ENCODE measurements around the gene RIMS1.

The RIMS1 gene

GRCh38 chr6:72132851-72133250 lies 246.5 kb downstream of the RIMS1 start:
- Histone ChIP-seq H3K4me1 (ENCODE audit: insufficient read depth, low read length, severe bottlenecking) (no peaks in the 10 kb centered on the region), H3K4me2 (ENCODE audit: low read length) (no peak overlapping the region), H3K4me3 (ENCODE audit: low read depth, low read length, poor library complexity, severe bottlenecking) (no peak overlapping the region), H4K20me1 (ENCODE audit: insufficient read depth, low read length) (no peaks in the 10 kb centered on the region), H3K79me2 (ENCODE audit: insufficient read depth, low read length) (no peaks in the 10 kb centered on the region), H3K27me3 (ENCODE audit: insufficient read depth, low read length) (no peaks in the 10 kb centered on the region), H3K27ac (ENCODE audit: low read depth, low read length, poor library complexity, severe bottlenecking) (no peak overlapping the region), H3F3A (ENCODE audit: insufficient read depth, low read length) (no peaks in the 10 kb centered on the region), H3K9ac (ENCODE audit: low read length) (no peak overlapping the region), H2AFZ (ENCODE audit: low read length) (no peak overlapping the region), H3K36me3 (ENCODE audit: insufficient read depth, low read length) (no peaks in the 10 kb centered on the region), H3K9me2 (ENCODE audit: low read depth, low read length) (no peaks in the 10 kb centered on the region), H3K9me3 (ENCODE audit: low read length) (no peaks in the 10 kb centered on the region)
- TF ChIP-seq, protein P1, sequence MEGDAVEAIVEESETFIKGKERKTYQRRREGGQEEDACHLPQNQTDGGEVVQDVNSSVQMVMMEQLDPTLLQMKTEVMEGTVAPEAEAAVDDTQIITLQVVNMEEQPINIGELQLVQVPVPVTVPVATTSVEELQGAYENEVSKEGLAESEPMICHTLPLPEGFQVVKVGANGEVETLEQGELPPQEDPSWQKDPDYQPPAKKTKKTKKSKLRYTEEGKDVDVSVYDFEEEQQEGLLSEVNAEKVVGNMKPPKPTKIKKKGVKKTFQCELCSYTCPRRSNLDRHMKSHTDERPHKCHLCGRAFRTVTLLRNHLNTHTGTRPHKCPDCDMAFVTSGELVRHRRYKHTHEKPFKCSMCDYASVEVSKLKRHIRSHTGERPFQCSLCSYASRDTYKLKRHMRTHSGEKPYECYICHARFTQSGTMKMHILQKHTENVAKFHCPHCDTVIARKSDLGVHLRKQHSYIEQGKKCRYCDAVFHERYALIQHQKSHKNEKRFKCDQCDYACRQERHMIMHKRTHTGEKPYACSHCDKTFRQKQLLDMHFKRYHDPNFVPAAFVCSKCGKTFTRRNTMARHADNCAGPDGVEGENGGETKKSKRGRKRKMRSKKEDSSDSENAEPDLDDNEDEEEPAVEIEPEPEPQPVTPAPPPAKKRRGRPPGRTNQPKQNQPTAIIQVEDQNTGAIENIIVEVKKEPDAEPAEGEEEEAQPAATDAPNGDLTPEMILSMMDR (IDR thresholded peaks at IDR 0.05; ENCODE audit: low read length) = no peak
- no peak for TF ChIP-seq EZH2 (IDR thresholded peaks at IDR 0.05; ENCODE audit: borderline replicate concordance, low read length)

DNA sequence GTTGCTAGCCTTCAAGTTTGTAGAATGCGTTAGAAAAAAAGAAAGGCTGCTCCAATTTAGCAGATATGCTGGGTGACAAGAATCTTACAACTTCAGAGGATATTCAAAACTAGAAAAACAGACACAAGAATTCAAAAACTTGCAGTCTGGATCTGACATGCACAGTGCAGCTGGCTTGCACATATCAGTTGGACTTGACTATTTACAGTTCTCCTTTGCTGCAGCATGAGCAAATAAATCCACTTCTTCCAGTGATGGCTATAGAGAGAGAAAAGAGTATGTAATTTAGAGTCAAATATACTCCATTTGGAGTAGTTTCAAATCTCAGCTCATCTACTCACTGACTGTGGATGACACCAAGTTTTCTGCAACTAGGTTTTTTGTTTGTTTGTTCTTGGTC lies 247.0 kb downstream of the RIMS1 start:
- no peak for TF ChIP-seq EZH2 (IDR thresholded peaks at IDR 0.05; ENCODE audit: borderline replicate concordance, low read length)
- TF ChIP-seq, protein P1 (IDR thresholded peaks at IDR 0.05; ENCODE audit: low read length) = no peak
- no peaks in the 10 kb centered on the region for H3K4me1 ChIP-seq (ENCODE audit: insufficient read depth, low read length, severe bottlenecking)
- no peaks in the 10 kb centered on the region for H3F3A ChIP-seq (ENCODE audit: insufficient read depth, low read length)
- no peaks in the 10 kb centered on the region for H3K27me3 ChIP-seq (ENCODE audit: insufficient read depth, low read length)
- H4K20me1 ChIP-seq (ENCODE audit: insufficient read depth, low read length) = no peaks in the 10 kb centered on the region
- H2AFZ ChIP-seq (ENCODE audit: low read length) = no peak overlapping the region
- H3K9me2 ChIP-seq (ENCODE audit: low read depth, low read length) = no peaks in the 10 kb centered on the region
- no peak overlapping the region for H3K4me3 ChIP-seq (ENCODE audit: low read depth, low read length, poor library complexity, severe bottlenecking)
- H3K9ac ChIP-seq (ENCODE audit: low read length) = no peak overlapping the region
- no peak overlapping the region for H3K4me2 ChIP-seq (ENCODE audit: low read length)
- no peaks in the 10 kb centered on the region for H3K79me2 ChIP-seq (ENCODE audit: insufficient read depth, low read length)
- no peaks in the 10 kb centered on the region for H3K36me3 ChIP-seq (ENCODE audit: insufficient read depth, low read length)
- no peak overlapping the region for H3K27ac ChIP-seq (ENCODE audit: low read depth, low read length, poor library complexity, severe bottlenecking)
- H3K9me3 ChIP-seq (ENCODE audit: low read length) = no peaks in the 10 kb centered on the region

- Histone ChIP-seq H2AFZ (ENCODE audit: low read length) (no peak overlapping the region), H3K79me2 (ENCODE audit: insufficient read depth, low read length) (no peaks in the 10 kb centered on the region), H3K4me3 (ENCODE audit: low read depth, low read length, poor library complexity, severe bottlenecking) (no peak overlapping the region)
Measured at GRCh38 chr6:72140795-72141194, 254.4 kb downstream of the RIMS1 start.

More at GRCh38 chr6:72140795-72141194, 254.4 kb downstream of the RIMS1 start:
- Histone ChIP-seq H3F3A (ENCODE audit: insufficient read depth, low read length) (no peaks in the 10 kb centered on the region), H3K4me2 (ENCODE audit: low read length) (no peak overlapping the region), H3K36me3 (ENCODE audit: insufficient read depth, low read length) (no peaks in the 10 kb centered on the region), H3K27me3 (ENCODE audit: insufficient read depth, low read length) (no peaks in the 10 kb centered on the region), H3K4me1 (ENCODE audit: insufficient read depth, low read length, severe bottlenecking) (no peaks in the 10 kb centered on the region), H3K9me2 (ENCODE audit: low read depth, low read length) (no peaks in the 10 kb centered on the region), H4K20me1 (ENCODE audit: insufficient read depth, low read length) (no peaks in the 10 kb centered on the region), H3K9me3 (ENCODE audit: low read length) (no peaks in the 10 kb centered on the region), H3K27ac (ENCODE audit: low read depth, low read length, poor library complexity, severe bottlenecking) (no peak overlapping the region), H3K9ac (ENCODE audit: low read length) (no peak overlapping the region)
- TF ChIP-seq EZH2 (IDR thresholded peaks at IDR 0.05; ENCODE audit: borderline replicate concordance, low read length) = no peak
- TF ChIP-seq, protein P1 (IDR thresholded peaks at IDR 0.05; ENCODE audit: low read length) = no peak

All from OCI-LY1 (cell line).